GM19468 (cell line): ENCODE data around the gene MROH2A.

Source experiments
- ATAC-seq: cut with Tn5 transposase; IDR thresholded peaks from one replicate; pipeline ENCODE4 v1.9.1; 2021; ENCODE audit warnings: mild to moderate bottlenecking, moderate library complexity, moderate number of reproducible peaks; ENCODE audit not compliant: unreplicated experiment; ENCODE audit errors: extremely low read depth

Gene MROH2A

DNA sequence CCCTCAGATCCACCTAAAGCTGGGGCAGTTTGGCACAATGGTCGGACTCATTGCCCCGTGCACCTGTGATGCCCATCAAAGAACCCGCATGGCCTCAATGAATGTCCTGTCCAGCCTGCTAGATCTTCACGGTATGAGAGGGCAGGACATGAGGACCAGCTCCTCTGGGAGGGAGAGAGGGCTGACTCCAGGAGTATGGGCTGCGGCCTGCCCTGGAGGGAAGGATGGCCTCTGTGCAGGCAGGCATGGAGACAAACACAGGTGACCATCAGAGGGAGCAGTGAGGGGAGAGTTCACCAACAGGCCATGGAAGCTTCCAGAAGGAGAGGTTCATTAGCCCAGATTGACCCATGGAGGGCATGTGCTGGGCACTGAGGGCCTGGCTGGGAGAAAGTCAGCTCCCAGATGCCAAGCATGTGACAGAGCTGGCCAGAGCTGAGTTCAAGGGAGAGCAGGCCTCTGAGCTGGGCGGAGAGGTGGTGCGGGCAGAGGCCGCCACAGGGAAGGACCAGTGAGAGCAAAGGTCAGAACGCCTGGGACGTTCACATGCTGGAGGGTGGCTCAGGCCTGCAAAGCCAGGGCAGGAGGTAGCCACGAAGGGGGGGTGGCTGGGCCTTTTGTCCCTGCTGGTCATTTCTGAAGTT is 40.0 kb downstream of the MROH2A start:
- ATAC-seq = no peak

DNA sequence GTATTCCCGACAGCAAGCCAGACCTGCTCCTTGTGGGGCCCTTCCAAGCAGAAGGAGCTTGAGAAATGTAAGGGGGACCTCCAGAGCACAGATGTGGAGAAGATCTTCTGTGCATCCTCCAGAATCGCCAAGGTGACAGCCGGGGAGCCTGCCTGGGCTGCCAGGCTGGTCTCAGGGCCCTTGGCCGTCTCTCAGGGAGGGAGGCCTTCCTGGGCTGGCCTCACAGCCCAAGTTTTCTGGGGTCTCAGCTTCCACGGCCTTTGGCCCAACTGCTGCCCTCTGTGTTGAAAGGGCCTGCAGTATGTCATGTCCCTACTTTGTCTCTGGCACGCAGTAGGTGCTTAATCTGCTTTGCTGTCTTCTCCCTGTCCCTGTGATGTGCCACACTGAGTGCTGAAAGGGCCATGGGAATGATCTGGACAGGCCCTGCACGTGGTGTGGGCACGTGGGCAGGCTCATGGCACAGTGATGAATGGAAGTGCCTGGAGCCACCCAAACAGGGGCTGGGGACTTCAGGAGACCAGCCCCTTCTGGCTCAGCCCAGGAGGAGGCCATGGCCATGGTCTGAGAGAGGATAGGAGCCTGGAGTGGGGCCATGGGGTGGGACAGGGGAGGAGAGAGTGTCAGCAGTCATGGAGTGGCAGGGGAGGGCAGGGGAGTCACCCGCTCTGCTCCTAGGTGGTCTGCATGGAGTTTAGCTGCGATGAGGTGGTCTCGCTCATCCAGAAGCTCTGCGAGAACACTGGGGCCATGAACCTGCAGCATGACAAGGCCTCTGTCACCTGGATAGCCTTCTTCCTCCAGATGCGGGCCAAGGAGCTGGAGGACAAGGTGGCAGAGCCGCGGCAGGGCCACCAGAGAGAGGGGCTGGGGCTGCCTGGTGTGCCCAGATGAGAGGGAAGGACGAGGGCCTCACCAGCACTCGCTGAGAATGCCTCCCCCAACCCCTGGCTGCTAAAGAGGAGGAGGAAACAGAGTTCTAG is 40.8 kb downstream of the MROH2A start:
- no peak for ATAC-seq

DNA sequence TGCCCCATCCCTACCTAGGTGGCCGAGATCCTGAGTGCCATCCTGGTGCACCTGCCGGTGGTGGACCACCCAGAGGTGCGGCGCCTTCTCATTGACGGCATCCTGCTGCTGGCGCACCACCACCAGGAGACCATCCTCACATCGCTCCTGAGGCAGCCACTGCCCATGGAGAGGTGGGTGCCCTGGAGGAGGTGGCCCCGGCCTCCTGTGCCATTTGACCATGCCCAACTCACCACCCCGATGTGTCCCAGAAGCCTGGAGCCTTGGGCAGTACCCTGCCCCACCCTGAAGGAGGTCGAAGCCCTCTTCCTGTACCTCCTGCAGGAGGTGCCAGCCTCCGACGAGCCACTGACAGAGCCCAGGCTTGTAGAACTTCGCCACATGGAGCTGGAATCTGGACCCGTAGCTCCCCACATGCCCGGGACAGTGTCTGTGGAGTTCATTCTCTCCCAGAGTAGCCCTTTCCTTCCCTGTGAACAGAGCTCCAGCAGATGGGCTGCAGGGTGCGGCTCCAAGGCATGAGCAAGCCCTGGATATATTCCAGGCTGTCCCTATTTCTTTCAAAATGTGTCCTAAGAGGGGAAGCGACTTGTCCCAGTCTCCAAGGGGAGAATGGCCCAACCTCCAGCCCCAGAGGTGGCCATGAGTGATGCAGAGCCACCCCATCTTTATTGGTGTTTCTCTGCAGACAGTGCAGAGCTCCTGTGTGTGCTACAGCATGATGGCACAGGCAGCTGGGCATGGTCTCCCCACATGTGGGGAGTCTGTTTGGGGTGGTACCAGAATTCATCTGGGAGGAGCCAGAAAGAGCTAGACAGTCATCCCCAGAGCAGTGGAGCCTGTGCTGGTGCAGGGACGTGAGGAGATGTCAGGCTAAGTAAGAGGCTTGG is 42.0 kb downstream of the MROH2A start:
- no peak for ATAC-seq

DNA sequence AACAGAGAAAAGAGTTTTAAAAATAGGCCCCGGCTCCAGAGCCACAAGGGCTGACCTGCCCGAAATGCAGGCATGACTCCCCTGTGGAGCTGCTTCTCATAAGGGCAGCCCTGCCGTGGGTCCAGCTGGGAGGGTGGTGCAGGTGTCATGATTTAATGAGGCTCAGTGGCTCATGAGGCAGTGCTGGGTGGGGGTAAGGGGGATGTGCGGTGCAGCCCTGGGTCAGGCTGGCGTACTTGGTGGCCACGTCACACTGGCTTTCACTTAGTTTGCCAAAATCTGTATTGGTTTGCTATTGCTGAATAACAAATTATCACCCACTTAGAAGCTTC is 42.6 kb downstream of the MROH2A start:
- ATAC-seq = no peak

DNA sequence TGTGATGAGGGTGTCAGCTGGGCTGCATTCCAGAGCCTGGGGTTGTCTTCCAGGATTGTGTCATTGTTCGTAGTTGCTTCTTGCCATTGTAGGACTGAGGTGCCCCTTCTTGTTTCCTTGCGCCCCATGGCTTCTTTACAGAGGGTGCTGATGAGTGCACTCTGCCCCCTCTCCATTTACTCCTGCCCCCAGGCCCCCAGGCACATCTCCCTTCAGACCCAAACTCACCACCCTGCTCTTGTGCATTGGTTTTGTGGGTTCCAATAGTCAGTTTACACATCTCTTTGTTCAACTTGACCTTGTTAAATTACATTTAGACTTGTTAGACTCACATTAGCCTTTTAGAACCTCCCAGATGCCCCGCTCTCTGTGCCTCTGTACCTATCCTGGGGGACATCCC is 43.1 kb downstream of the MROH2A start:
- ATAC-seq = no peak

DNA sequence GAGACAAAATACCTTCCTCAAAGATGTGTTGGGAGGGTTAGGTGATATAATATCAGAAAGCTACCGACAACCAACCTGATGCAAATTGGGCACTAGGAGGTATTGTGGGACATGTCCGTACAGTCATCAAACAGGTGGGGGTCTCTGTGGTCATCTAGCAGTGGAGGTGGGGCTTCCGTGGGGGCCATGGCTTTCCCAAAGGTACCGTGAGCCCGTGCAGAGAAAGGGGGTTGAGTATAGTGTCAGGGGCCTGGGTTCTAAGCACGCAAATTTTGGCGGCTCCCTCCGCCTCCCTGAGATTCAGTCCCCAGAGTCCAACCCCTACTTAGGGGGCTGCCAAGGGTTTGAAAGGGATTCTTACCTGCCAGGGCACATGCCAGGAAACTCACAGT is 43.6 kb downstream of the MROH2A start:
- no peak for ATAC-seq

DNA sequence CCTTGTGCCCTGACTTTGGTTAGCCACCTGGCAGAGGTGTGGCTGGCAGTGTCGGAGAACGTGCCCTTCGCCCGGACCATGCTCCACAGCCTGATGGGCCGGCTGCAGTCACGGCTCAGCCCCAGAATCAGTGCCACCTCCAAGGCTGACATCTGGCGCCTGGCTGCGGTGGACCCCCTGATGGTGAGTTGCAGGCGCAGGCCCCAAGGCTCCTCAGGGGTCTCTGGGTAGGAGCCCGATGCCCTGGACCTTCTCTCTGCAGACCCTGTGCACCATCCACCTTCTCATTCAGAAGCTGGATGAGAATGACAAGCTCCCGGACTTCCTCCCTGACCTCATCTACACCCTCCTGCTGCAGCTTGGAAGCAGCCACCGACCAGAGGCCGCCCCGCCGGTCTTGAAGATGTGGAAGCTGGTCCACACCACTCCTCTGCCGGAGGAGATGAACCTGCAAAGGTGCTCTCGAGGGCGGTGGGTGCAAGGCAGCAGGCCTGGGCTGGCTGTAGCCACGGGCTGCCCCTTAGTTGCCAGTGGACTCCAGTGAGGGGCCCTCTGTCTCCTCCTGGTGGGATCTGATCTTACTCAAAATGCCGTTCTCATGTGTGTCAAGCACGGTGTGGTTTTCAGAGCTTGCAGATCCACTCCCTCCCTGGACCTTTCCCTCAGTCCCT is 44.1 kb downstream of the MROH2A start:
- ATAC-seq = no peak

DNA sequence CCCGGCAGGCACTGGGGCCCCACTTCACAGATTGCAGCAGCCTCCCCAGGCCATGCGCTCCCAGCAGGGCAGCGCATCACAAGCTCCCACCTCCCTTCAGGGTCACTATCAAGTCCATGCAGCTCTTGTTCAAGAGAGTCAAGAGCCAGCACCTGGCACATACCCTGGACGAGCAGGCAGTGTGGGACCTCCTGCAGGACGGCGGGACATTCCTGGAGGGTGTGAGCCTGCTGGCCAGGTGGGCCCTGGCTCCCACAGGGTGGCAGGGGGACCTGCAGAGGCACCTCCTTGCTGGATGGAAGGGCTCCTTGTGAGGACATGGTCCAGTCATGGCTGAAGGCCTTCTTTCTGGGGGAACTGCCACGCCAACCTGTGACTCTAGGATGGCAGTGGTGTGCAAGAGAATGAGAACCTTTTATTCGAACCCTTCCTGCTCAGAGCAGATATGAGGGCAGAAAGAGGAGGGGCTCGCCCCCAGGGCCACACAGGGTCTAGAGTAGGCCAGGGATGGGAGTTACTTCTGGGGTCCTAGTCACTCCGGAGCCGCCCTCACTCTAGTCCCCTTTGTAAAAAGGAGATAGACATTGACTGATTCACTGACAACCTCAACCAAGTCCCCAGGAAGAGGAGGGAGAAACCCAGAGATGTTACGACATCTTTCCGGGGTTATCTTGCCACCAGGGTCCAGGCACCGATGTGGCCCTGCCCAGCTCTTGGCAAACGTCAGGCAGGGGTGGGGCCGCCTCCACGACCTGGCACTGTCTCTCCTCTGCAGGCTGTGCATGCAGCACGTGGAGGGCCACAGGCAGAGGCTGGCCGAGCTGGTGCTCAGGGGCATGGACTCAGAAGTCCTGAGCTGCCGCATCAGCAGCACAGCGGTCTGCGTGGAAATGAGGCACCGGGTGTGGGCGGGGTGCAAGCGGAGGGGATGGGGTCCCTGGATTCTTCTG is 44.9 kb downstream of the MROH2A start:
- no peak for ATAC-seq

DNA sequence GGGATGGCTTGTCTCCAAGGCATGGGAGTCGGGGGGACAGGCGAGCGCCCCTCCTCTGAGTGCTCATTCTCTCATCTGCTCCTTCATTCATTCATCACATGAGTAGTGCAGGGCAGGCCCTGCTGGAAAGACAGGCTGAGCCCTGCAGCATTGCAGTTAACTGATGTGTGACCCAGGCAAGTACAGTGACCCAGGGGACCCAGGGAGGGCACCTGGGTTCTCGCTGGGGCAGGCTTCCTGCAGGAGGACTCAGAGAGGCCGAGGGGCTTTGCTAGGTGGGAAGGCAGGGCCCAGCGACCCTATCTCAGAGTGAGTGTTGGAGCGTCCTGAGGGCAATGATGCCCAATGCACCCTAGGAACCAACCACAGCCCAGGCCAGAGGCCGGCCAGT is 45.6 kb downstream of the MROH2A start:
- no peak for ATAC-seq

DNA sequence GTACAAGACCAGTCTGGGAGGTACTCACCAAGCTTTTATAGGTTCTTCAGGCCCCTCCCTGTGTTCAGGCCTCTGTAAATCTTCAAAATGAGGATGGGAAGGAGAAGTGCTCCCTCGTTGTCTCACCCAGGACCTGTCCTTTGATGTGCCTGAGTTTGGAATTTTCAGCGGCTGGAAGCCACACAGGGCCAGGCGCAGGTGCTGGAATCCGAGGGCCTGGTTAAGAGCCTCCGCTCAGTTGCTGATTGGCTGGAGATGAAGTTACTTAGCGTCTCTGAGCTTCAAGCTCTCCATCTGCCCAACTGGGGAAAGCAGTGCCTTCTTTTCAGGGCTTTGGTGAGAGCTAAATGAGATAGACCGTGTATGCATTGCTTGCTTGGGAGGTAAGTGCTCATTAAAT is 46.2 kb downstream of the MROH2A start:
- no peak for ATAC-seq

DNA sequence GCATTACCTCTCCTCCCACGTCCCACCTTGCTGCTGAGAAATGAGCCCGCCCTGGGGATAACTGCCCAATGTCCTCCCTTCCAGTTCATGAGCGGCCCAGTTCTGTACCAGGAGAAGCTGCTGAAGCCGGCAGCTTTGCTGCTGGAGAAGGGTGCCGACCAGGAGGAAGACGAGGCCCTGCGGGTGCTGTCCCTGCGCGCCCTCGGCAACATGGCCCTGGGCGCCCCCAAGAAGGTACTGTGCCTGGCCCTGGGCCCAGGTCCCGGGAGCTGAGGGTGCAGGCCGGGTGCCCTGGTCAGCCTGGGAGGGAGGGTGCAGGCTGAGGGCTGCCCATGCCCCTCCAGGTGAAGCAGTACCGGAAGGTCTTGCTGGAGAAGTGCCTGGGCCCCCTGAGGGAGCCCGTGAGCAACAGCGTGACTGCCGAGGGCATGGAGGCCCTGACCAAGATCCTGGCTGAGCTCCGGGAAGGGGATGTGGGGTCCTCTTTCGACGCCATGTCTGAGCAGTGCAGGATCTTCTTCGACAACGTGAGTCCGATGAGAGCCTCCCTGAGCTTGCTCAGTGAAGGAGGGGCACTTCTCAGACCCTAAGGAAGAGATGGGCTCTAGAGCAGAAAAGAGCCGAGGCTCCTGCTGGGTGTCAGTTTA is 50.5 kb downstream of the MROH2A start:
- ATAC-seq = no peak

DNA sequence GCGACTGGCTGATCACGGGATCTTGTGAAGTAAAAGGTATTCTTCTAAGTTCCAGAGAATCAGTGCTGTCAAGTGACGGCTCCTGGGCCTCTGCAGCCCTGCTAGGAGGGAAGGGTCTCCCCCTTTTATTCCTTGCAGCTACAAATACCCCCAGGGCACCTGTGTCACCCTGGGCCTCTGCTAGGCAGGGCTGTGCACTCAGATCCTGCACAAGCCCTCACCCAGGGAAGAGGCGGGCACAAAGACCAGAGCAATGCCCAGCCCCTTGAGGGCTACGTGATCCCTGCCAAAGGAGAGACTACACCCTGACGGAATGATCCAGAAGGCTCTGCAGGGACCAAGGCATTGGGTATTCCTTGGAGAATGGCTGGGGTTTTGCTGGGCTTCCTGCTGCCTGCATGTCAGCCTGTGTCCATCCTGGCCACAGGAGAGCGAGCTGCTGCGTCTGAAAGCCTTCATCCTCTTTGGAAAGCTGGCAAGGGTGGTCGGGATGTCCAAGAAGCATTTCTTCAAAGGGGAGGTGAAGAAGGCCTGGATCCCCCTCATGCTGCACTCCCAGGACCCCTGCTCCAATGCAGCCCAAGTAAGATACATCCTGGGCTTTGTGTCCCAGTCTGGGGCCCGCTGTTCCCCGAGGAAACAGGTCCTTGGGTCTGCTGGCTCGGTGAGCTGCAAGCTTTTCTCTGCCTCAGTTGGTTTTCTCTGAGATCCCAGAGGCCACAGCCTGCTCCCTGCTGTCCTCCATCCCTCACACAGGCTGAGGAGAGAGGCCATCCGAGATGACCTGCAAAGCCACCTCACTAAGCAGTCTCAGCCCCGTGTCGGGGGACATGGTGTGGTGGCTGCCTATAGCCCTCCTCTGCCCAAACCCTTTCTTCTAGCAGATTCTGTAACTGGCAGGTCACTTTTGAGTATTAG is 51.3 kb downstream of the MROH2A start:
- ATAC-seq = no peak

DNA sequence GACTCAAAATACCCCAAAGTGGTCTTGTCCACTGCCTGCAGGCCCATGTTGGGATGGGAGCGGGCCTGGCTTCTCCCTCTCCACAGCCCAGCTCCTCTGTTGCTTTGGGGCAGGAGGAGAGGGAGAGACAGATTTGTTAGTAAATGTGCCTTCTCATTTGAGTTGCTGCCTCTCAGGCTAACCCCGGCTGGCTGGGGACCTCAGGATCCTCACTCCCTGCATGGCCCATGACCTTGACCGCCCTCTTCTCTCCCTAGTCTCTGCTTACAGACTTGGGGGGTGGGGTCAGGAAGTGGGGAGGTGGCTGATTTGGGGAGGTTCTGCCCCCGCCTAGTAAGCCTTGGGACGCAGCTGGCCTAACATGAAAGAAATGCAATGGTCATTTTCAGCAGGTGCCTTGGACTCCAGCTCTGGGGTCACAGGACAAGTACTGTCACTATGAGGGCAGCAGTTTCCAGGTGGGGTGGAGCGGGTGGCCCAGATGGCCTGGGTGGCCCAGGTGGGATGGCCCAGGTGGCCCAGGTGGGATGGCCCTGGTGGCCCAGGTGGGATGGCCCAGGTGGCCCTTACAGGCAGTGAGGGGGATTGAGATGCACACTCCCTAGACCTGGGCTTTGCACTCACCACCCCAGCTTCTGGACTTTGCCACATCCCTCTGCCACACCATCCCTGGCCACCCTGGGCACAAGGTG is 52.1 kb downstream of the MROH2A start:
- ATAC-seq = no peak

DNA sequence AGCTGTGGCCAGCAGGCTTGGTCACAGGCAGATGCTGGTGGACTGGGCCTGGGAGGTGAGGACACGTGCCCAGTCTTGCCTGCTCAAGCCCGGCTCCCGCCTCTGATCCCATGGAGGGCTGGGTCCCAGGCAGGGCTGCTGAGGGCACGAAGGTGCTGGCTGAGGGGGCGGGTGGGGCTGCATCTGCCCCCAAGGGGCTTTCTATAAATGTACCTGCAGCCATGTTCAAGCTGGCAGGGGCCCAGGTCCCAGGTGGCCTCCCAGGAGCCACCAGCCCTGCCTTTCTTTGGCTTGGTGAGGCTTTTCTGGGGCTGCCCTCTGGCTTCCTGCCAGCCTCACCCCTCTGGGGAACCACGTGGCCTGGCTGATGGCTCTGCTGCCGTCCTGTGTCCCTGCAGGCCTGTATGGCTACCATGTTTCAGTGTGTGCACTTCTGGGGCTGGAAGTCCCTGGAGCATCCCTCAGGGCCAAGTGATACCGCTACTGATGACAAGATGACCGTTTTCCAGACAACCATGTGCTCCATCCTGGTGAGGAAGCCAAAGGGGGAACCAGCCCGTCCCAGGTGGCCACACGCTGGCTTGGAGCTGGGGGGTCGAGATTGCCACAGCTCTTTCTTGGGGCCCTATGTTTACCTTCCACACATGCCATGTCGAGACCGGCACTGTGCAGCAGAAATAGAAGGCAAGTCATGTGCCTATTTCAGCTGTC is 53.0 kb downstream of the MROH2A start:
- no peak for ATAC-seq

DNA sequence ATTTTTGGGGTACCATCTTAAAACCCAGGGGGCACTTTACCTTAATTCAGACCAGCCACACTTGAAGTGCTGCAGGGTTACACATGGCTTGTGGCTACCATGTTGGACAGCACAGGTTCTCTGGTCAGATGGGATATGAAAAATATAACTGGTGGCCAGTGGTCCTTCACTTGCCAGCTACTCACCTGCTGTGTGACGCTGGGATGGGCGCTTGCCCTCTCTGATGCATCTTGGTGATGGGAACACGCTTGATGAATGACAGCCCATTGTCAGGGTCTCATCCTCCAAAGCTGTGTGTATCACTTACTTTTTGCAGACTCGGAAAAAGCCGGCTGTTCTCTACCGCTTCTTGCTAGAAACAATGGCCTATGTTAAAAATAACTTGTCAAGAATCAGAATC is 53.7 kb downstream of the MROH2A start:
- ATAC-seq = no peak

DNA sequence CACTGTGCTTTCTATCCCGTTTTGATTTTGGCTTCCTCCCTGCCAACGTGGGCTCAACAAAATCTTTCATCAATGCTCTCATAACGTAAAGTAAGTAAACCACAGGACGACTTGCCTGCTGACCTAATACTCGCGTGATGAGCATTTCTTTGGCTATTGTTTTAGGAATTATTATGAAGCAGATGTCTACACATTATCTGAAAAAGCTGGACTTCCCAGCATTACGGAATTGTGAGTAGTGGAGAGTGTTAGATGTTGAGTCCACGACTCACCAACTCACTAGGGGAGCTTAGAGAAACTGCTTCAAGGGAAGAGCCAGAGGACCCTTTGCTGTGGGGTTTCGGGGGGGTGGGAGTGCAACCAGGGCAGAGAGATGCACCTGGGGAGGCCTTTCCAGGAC is 54.3 kb downstream of the MROH2A start:
- ATAC-seq = no peak
